HK-2 (cell line): ENCODE data around the gene C1orf53.
"Not testable (repeated sequence)": the region's sequence is repeated elsewhere in the genome, so short reads cannot be mapped to it uniquely, and the experiment has no call there.

Experiments used
- DNase-seq: peaks from one replicate; pipeline ENCODE4 v3.0.0-alpha.2; 2018; ENCODE audit not compliant: unreplicated experiment

Gene C1orf53

DNA sequence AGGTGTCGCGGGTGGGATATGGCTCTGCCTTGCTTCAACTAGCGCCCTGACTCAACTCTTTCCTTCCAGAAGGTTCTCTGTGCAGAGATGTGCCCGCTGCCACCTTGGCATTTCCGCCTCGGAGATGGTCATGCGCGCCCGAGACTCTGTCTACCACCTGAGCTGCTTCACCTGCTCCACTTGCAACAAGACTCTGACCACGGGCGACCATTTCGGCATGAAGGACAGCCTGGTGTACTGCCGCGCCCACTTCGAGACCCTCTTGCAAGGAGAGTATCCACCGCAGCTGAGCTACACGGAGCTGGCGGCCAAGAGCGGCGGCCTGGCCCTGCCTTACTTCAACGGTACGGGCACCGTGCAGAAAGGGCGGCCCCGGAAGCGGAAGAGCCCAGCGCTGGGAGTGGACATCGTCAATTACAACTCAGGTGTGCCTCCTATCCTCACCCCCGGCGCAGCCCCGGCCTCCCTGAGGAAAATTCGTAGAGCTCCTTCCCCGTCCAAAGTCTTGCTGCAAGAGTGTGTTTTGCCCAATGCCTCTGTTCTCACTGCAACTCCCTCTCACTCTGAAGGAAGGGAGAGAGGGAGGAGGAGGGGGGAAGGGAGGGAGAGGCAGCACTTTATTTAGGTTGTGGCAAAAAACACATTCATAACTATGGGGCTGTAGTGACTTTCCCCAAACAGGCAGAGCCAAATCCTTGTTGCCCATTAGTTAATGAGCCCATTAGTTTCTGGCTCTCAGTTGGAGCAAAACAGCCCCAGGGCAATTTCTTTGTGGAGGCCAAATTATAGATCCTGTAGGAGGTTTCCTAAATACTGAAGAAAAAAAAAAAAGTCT, 19.0 kb downstream of the C1orf53 start:
- DNase-seq: no peak

DNA sequence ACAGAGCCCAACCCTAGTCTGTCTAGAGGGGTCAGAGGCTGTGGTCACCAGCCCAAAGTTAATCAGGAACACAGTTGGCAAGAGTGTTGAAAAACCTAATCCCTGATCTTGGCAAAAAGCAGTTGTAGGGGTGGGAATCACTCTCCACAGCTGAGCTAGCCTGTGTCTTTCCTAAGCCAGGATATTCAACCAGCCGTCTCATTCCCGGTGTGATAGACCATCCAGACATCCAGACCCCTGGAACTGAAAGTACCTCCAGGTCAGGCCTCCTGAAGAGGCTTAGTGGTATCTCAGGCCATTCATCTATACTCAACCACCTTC, 19.6 kb downstream of the C1orf53 start:
- no peak for DNase-seq

DNA sequence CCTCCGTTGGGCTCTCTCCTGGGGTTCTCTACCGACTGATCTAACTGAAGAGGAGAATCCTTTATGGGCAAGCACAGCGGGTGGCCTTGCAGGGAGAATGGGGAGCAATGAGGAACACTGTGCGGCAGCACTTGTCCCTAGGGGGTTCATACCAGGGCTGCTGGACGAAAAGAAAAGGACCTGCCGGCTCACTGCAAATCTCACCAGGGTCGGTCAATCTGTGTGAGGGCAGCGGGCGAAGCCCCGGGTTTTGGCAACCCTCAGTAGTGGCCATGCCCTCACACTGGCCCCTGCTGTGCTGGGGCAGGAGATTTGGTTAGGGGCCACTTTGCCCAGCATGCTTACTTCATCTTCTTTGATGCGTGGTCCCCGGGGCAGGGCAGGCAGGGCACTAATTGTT, 20.6 kb downstream of the C1orf53 start:
- no peak for DNase-seq

DNA sequence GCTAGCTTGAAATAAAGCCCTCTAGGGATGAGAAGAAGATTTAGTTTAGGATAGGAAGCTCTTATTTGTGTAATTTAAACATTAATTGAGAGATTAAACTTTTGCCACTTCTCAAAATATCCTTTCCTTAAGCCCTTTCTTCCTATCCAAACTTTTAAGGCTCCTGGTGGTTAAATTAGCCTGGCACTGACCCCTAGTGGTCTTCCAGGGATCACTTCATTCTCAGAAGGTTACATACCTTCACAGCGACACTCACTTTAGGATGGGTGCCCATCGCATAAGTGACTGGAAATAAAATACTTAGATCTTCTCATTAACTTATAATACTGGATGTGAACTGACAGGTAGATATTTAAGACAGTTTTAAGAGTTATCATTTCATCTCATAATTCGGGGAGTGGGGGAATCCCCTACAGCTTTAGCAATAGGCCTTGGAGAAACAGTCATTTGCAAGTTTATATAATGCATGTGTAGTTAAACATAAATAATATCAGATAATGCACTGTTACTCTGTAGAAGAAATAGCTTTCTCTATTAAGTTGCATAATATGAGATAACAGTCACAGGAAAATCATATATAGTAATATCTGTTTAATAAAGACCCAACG, 22.2 kb downstream of the C1orf53 start:
- peak; percentile 30 for DNase-seq

DNA sequence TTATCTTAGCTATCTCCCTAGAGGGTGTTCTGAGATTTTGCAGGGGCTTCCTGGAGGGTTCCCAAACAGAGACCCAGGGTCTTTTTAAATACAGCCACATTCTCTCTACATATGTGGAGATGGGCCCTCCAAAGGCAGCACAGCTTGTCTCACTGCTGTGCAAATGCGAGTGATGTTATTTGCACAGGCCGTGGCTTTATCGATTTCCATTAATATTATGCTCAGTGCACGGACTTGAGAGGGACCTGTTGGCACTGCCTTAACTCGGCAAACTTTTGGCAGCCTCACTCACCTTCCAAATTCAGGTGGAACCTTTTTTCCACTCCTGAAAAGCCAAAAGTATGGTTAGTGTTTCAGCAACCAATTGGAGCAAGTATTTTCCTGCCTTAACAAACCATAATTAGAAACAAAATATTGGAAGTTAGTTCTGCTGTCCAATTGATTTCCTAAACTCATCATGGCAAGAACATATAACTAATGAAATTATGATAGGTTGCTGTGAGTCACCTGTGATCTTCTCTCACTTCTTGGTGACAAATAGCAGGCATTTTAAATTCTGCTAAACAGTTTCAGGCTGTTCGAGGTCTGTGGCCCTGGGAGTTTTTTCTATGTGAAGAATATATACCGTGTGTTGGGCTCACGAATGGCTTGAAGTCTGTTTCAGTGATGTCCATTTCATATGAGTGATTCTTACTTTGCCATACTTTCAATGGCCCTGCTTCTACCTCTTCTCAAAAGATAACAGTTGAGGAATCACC, 25.7 kb downstream of the C1orf53 start:
- DNase-seq: no peak

DNA sequence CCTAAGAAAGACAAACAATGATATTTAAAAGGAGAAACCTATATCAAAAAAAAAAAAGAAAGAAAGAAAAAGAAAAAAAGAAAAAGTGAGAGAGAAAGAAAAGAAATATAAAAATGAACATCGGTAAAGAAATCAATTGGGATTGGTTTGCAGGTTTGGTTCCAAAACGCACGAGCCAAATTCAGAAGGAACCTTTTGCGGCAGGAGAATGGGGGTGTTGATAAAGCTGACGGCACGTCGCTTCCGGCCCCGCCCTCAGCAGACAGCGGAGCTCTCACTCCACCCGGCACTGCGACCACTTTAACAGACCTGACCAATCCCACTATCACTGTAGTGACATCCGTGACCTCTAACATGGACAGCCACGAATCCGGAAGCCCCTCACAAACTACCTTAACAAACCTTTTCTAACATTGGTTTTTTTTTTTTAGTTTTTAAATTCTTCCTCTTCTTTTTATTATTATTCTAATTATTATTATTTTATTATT, 26.5 kb downstream of the C1orf53 start:
- peak; percentile 46 for DNase-seq

DNA sequence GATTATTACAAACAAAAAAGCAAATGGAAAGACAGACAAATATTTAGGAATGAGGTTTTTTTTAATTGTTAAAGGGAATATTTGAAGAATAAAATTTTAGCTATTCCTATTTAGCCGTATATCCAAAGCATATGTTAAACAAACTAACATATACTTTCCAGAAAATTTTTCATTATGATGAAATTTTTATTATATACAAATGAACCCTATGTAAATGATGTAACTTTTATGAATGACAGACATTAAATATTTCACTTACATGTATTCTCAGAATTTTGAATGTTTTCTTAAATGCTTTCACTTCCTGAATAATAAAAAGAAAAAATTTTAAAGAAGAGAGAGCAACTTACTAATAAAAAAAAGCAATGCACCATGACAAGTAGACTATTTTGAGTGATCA, 30.6 kb downstream of the C1orf53 start:
- no peak for DNase-seq

DNA sequence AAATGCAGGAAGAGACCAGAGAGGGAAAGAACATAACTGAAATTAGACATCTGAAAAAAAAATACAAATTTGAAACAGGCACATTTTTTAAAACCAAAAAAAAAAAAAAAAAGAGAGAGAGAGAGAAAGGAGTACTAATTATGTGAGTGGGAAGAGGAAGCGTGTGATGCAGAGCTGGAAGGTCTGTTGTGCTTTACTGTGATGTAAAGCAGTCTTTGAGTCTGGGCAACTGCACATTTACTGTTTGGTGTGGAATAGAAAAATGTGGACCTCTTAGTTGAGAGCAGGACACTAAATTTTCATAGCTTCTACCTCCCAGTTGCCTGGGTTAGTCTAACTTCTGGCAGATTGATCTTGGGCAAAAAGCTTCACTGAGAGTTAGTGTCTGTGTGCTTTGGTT, 31.2 kb downstream of the C1orf53 start:
- DNase-seq: no peak

DNA sequence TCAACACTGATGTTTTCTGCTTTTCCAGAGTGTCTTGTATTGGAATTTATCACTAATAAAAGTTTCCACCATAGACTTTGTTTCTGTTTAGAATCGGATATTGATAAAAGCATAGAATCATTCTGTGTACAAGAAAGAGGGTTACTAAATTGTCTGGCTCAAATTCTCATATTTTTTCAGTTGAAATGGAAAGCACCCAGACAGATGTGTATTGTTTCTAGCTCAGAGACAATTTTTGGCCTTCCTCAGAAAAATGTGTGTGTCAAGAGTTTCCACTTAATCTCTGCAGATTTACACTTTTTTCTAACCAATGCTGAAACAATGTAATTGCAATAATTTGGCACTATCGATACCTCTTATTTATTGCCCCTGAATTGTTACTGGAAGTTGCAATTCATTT, 35.0 kb downstream of the C1orf53 start:
- DNase-seq: no peak

DNA sequence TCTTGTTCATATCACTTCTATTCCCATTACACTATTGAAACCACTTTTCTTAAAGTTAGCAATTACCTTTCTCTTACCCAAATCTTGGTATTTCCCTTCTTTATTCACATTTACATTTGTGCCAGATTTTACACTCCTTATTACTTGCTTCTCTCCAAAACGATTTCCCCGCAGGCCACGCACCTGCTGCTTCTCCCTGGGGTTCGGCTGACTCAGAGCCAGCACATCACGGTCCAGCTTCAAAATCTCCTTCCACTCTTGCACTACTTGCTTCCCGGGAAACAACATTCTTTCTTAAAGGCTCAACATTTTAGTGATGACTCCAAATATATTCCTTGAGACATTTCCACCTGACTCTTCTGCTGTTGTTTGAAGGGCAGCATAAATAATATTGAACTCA, 35.5 kb downstream of the C1orf53 start:
- no peak for DNase-seq

DNA sequence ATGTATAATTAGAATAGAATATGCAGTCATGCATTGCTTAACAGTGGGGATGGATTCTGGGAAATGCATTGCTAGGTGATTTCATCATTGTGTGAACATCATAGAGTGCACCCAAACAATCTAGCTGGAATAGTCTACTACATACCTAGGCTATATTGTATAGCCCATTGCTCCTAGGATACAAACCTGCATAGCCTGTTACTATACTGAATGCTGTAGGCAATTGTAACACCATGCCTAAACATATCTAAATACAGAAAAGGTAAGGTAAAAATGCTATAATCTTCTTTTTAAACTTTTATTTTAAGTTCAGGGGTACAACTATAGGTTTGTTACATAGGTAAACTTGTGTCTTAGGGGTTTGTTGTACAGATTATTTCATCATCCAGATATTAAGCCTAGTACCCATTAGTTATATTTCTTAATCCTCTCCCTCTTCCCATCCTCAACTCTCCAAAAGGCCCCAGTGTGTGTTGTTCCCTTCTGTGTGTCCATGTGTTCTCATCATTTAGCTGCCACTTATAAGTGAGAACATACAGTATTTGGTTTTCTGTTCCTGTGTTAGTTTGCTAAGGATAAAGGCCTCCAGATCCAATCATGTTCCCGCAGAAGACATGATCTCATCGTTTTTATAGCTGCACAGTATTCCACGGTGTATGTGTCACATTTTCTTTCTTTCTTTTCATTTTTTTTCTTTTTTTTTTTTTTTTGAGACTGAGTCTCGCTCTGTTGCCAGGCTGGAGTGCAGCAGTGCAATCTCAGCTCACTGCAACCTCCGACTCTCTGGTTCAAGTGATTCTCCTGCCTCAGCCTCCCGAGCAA, 36.9 kb downstream of the C1orf53 start:
- not testable (repeated sequence) for DNase-seq

DNA sequence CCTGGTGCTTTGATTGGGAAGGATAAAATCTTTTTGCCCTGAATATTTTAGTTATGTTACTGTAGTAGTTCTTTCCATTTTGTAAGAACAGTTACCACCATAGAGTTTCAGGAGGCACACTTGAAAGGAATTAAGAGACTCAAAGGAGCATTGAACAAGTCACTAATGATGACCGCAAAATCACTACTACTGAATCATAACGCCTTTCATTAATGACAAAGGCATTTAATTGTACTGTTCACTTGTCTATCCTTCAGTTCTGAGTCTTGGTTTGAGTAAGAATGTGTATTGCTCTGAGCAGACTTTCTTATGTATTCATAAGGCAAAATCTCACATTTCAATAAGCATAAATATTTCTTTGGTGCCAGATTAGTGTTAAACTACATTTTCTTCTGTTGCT, 39.6 kb downstream of the C1orf53 start:
- no peak for DNase-seq

DNA sequence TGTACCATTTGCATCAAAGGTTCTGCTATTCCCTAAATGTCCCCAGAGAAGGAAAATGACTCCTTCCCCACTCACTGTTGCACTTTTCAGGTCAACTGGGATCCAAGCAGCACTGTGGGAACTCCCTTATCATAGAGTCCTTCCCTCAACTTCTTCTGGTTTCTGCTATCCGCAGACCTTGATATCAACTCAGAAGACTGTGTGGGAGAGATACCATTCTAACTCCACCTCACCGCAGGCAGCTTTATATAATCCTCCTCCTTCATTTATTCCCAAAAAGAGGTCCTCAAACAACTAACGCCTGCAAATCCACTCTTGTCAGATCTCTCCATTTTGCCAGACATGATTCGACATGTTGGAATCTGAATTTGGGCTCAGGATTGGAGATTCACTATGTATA, 42.1 kb downstream of the C1orf53 start:
- DNase-seq: no peak

DNA sequence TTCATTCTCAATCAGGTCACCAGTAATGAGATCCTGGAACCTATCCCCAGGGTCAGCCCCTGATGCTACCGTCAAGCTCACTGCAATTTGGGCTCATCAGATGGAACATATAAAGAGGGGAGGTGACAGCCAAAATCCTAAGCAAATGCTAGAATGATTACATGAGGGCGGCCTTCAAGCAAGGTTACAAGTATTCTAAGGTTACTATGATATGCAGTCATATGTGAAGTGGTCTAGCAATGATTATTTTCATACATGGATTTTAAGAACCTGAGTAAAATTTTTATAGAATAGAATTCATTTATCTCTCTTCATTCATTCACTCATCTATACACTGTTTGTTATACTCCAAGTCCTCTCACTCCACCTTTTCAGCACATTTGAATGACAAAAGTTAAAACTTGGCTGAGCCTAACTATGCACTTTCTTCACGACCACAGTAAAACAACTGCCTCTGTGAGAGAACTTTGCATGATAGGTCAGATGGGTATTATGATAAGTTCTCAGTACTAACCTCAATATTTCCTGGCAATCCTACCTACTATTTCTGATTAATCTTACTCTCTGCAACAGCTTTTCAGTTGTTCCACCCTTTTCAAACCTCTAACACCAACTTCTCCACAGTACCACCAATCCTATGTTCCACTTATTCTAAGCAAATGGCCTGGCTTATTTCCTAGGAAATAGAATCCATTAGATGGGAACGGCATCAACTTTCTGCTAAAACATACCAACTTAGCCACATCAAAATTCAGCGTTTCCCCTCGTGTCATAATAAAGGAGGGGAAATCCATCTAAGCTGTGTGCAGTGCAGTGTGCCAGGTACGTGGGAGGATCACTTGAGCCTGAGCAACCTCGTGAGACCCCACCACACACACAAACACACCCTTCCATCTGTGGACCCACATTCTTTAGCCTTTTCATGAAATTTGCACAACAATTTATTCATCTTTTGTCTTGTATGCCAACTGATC, 46.8 kb downstream of the C1orf53 start:
- no peak for DNase-seq

DNA sequence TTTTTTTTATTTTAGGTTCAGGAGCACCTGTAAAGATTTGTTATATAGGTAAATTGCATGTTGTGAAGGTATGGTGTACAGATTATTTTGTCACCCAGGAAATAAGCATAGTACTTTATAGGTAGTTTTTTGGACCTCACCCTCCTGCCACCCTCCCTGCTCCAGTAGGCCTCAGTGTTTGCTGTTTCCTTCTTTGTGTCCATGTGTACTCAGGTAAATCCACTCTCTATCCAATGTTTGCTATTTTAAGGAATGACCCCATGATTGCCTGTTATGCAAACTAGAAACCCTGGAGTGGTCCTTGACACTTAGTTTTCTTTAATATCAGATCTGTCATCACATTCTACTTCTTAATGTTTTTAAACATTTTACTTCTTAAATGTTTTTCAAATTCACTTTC, 48.7 kb downstream of the C1orf53 start:
- no peak for DNase-seq

DNA sequence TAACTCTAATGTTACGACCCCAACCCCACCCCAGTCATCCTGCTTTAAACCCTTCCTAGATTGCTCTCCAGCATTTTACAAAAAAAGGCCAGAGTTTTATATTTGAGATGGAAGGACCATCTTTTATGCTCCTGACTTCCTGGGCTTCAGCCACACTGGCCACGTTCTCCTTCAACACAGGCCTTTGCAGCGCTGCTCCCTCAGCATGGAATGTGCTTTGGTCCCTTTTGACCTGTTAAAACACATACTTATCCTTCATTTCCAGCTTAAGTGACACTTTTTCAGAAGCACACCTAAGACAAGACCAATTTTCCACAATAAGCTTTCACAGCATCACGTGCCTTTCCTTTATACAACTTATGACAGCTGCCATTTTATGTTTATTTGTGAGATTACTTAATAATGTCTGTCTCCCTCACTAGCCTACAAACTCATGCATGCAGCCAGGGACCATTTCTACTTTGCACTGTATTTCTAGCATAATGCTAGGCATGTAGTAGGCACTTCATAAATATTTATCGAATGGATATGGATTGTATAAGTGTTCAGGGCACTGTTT, 49.3 kb downstream of the C1orf53 start:
- DNase-seq: no peak

DNA sequence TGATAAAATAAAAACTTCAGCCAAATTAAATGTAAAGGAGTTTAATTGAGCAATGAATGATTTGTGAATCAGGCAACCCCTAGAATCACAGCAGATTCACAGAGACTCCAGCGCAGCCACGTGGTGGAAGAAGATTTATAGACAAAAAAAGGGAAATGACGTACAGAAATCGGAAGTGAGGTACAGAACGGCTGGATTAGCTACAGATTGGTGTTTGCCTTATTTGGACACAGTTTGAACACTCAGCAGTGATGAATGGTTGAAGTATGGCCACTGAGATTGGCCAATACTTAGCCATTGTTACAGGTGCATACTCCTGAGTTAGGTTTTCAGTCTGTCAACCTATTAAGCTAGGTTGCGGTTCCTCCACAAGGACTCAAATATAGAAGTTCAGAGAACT, 51.0 kb downstream of the C1orf53 start:
- not testable (repeated sequence) for DNase-seq

DNA sequence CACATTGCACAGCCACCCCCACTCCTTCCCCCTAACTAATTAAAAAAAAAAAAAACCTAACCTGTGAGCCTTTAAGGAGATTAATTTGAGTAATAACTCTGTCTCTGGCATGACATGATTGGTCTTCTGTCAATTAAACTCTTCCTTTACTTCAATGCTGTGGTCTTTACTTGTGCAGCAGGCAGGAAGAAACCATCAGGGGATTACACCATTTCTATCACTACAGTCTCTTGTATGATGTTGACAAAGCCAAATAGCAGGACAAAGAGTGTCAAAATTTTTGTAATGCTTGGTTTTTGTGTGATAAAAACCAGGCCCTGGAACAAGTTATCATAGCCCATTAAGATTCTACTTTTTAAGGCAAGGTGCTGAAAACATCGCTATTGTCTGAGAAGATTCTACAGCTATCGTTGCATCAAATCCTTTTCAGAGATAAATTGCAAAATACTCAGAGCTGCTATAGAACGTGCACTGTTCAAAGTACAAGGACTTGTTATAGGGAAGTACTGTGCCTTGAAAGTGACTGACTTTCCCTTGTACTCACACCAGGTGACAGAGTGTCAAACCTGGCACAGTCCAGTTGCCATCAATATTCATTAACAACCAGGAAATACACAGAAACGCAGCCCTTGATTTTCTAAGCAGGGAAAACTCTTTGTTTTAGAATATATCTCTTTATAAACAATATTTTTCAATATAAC, 52.4 kb downstream of the C1orf53 start:
- DNase-seq: no peak

DNA sequence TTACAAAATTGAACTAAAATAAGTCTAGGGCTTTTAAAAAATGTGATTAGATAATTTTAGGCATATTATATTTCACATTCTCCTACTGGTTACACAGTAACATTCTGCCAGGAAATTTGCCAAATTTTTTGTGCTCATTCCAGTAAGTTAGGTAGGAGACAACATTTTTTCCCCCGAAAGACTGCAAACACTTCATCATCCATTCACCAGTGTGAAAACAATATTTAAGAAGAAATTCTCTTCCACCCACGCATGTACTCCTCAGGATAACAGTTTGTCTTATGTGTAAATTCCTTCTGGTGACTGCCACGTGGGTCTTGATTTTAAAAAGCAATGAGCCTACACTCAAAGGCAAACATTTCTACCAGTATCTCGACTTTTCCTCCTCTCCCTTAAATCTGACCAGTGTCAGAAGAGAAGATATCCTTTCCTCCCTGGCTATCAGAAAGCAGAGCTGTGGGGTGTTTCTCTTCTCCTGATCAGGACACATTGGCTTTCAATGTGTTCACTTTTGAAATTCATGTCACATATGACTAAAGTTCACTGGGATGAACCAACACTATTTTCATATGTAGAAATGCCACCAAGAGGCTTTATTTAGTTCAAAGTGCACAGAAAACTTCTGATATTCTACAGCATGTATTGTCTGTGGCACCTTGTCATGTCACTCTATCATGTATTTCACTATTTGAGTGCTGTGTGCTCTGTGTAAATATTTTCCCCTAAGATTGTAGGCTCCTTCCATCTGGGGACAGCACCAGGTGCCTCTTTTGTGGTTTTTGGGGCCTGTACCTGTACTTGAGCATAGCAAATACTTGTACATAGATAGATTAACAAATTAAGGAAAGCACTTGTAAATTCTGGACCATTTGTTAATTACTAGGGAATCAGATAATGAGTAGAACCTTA, 53.3 kb downstream of the C1orf53 start:
- DNase-seq: no peak
